HepG2 (cell line): Measurements from ENCODE around the gene PGGT1B. TPM values are rescaled to one million over a fixed set of nuclear protein-coding genes. Genes with fewer than 3 reads are reported as not detected.

Source experiments
- BORCS8-MEF2B ChIP-seq: sonication (generic); formaldehyde crosslinking; IDR thresholded peaks from 2 replicates; pipeline ENCODE4 v1.8.0; 2022; ENCODE audit warnings: mild to moderate bottlenecking, missing genetic modification reagents
- BRCA1 ChIP-seq: sonication (generic); formaldehyde crosslinking; IDR thresholded peaks from 2 replicates; pipeline ENCODE4 v1.4.0; 2020; ENCODE audit warnings: missing genetic modification reagents
- BRF2 ChIP-seq: sonication (generic); formaldehyde crosslinking; IDR thresholded peaks from 2 replicates; pipeline ENCODE4 v1.8.1; 2022; ENCODE audit warnings: mild to moderate bottlenecking, missing genetic modification reagents
- CEBPG ChIP-seq: IDR thresholded peaks from 2 replicates; pipeline ENCODE4 v1.6.1; 2016
- FOSL2 ChIP-seq: sonication (generic); formaldehyde crosslinking; IDR thresholded peaks from 2 replicates; pipeline ENCODE4 v1.4.0; 2020; ENCODE audit warnings: missing genetic modification reagents
- HMG20B ChIP-seq: conservative IDR thresholded peaks from 2 replicates; pipeline ENCODE4 v1.6.1; 2016; ENCODE audit warnings: missing genetic modification reagents, missing compliant biosample characterization
- IKZF4 ChIP-seq: sonication (generic); formaldehyde crosslinking; IDR thresholded peaks from 2 replicates; pipeline ENCODE4 v1.5.1; 2020; ENCODE audit warnings: borderline replicate concordance, mild to moderate bottlenecking, low read depth, missing genetic modification reagents; ENCODE audit errors: not compliant biosample characterization
- KDM5B ChIP-seq: sonication (generic); formaldehyde crosslinking; IDR thresholded peaks from 2 replicates; pipeline ENCODE4 v1.4.0; 2020; ENCODE audit warnings: missing genetic modification reagents, mild to moderate bottlenecking, borderline replicate concordance
- KLF9 ChIP-seq: IDR thresholded peaks from 2 replicates; pipeline ENCODE4 v1.6.1; 2016; ENCODE audit warnings: low read depth
- MIER2 ChIP-seq: IDR thresholded peaks from 2 replicates; pipeline ENCODE4 v1.6.1; 2016; ENCODE audit warnings: missing biosample characterization, missing genetic modification reagents
- NR2F2 ChIP-seq: IDR thresholded peaks from 2 replicates; pipeline ENCODE4 v1.6.1; 2012; ENCODE audit warnings: low read depth, inconsistent platforms, borderline replicate concordance
- PAX8 ChIP-seq: sonication (generic); formaldehyde crosslinking; IDR thresholded peaks from 2 replicates; pipeline ENCODE4 v1.8.0; 2022; ENCODE audit warnings: mild to moderate bottlenecking, missing genetic modification reagents, borderline replicate concordance
- ZBTB4 ChIP-seq: sonication (generic); formaldehyde crosslinking; IDR thresholded peaks from 2 replicates; pipeline ENCODE4 v1.4.0; 2020; ENCODE audit warnings: missing genetic modification reagents, mild to moderate bottlenecking, borderline replicate concordance
- ZMYM3 ChIP-seq: sonication (generic); formaldehyde crosslinking; IDR thresholded peaks from 2 replicates; pipeline ENCODE4 v1.5.1; 2020; ENCODE audit warnings: mild to moderate bottlenecking, missing genetic modification reagents
- ZNF281 ChIP-seq: sonication (generic); formaldehyde crosslinking; IDR thresholded peaks from 2 replicates; pipeline ENCODE4 v1.4.0; 2020; ENCODE audit warnings: missing genetic modification reagents, borderline replicate concordance
- ZNF3 ChIP-seq: IDR thresholded peaks from 2 replicates; pipeline ENCODE4 v1.7.0; 2017; ENCODE audit warnings: inconsistent platforms
- ZNF333 ChIP-seq: sonication (generic); formaldehyde crosslinking; IDR thresholded peaks from 2 replicates; pipeline ENCODE4 v1.4.0; 2020; ENCODE audit warnings: mild to moderate bottlenecking, missing genetic modification reagents, borderline replicate concordance
- ZNF343 ChIP-seq: sonication (generic); formaldehyde crosslinking; IDR thresholded peaks from 2 replicates; pipeline ENCODE4 v1.4.0; 2020; ENCODE audit warnings: mild to moderate bottlenecking, missing genetic modification reagents
- ZNF629 ChIP-seq: sonication (generic); formaldehyde crosslinking; conservative IDR thresholded peaks from 2 replicates; pipeline ENCODE4 v1.5.0; 2020; ENCODE audit warnings: missing genetic modification reagents
- polyA plus RNA-seq, 8 experiments: library from polyadenylated mRNA; depleted of rRNA in 3 of 8; stranded (reverse) in 7 of 8; unstranded in 1 of 8; fragments of >200 nt; fragmentation: Illumina TruSeq in 4 of 8; extraction: Trizol in 4 of 8; gene quantifications; 2 replicates each; pipeline versions ENCODE4 v1.2.1 to v1.2.3, GENCODE V29; 2011 to 2016; ENCODE audit warnings: low read depth in 4 of 8, missing spikeins in 1 of 8, mixed read lengths in 1 of 8; ENCODE audit not compliant: insufficient read depth in 1 of 8
- total RNA-seq, 5 experiments: library from RNA; depleted of rRNA; stranded (reverse); fragments of >200 nt; fragmentation: Illumina TruSeq; extraction: Trizol; gene quantifications; 2 replicates each; pipeline ENCODE4 v1.2.3, GENCODE V29; 2016; ENCODE audit warnings: low read depth in 1 of 5
- TF ChIP-seq, protein P1 (sequence below): sonication (generic); formaldehyde crosslinking; IDR thresholded peaks from 2 replicates; pipeline ENCODE4 v1.4.0; 2020; ENCODE audit warnings: missing genetic modification reagents

The PGGT1B gene
- total and polyA plus RNA-seq, 2 of the 13 experiments (the other 11 are each of a cell fraction or from before 2014, with no cell fraction given): 2.4 to 42.7 TPM

DNA sequence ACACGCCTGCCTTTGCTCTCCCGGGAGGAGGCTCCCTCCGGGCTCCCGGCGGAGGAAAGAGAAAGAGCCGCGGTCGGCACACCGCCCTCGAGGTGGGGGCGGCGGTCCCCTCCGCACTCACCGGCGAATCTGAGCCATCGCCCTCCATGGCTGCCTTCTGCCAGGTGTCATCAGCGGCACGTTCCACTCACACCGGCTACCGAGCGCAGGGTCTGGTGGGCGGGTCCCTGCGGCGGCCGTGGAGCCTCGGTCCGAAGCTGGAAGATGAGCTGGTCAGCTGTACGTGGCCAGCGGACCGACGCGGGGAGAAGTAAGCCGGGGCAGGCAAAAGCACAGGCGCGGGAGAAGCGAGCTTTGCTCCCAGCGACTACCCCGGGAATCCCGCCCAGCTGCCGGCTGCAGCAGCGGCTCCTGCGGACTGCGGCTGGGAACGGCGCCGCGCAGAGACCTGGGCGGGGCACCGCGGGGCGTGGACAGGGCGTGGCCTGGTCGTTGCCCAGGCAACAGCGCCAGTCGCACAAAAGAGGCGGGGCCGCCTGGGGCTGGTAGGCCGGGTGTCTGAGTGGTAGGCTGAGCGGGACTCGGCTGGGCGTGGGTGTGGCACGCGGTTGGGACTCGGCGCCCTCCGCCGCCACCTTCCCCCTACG, 93.1 kb downstream of the PGGT1B start, which contains the start of gene TRIM36 (continued):
- TF ChIP-seq ZNF629 (CRISPR knock-in tag) (0 out of 2 replicates have a peak, but pooled peaks have one; percentile 11), CEBPG (CRISPR knock-in tag) (0 out of 2 replicates have a peak, but pooled peaks have one; percentile 7), ZNF333 (no peak), KDM5B (peak; percentile 71), PAX8 (CRISPR knock-in tag) (no peak), HMG20B (CRISPR knock-in tag) (no peak), BORCS8-MEF2B (CRISPR knock-in tag) (peak; percentile 70; the same call in 1 of the 2 replicates), BRCA1 (CRISPR knock-in tag) (no peak), BRF2 (peak; percentile 84), ZNF343 (CRISPR knock-in tag) (peak; percentile 63; the same call in 1 of the 2 replicates), ZMYM3 (CRISPR knock-in tag) (no peak), ZBTB4 (CRISPR knock-in tag) (no peak), ZNF281 (CRISPR knock-in tag) (no peak), ZNF3 (CRISPR knock-in tag) (no peak), FOSL2 (CRISPR knock-in tag) (no peak), KLF9 (CRISPR knock-in tag) (peak; percentile 96), IKZF4 (CRISPR knock-in tag) (no peak), MIER2 (CRISPR knock-in tag) (no peak), NR2F2 (no peak)
- TF ChIP-seq, protein P1, sequence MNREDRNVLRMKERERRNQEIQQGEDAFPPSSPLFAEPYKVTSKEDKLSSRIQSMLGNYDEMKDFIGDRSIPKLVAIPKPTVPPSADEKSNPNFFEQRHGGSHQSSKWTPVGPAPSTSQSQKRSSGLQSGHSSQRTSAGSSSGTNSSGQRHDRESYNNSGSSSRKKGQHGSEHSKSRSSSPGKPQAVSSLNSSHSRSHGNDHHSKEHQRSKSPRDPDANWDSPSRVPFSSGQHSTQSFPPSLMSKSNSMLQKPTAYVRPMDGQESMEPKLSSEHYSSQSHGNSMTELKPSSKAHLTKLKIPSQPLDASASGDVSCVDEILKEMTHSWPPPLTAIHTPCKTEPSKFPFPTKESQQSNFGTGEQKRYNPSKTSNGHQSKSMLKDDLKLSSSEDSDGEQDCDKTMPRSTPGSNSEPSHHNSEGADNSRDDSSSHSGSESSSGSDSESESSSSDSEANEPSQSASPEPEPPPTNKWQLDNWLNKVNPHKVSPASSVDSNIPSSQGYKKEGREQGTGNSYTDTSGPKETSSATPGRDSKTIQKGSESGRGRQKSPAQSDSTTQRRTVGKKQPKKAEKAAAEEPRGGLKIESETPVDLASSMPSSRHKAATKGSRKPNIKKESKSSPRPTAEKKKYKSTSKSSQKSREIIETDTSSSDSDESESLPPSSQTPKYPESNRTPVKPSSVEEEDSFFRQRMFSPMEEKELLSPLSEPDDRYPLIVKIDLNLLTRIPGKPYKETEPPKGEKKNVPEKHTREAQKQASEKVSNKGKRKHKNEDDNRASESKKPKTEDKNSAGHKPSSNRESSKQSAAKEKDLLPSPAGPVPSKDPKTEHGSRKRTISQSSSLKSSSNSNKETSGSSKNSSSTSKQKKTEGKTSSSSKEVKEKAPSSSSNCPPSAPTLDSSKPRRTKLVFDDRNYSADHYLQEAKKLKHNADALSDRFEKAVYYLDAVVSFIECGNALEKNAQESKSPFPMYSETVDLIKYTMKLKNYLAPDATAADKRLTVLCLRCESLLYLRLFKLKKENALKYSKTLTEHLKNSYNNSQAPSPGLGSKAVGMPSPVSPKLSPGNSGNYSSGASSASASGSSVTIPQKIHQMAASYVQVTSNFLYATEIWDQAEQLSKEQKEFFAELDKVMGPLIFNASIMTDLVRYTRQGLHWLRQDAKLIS: no peak
